Activated CD4-positive, alpha-beta T cell treated with anti-CD3 and anti-CD28 coated beads, Interleukin-10, Interleukin-2, amounts not matched to agents 100 ng/mL and 50 ng/mL, durations not matched to agents 16 hours and 8 hours (primary cell): ENCODE results near the gene MICAL3.
"Not testable (repeated sequence)": the region's sequence is repeated elsewhere in the genome, so short reads cannot be mapped to it uniquely, and the experiment has no call there.

ENCODE experiments used
- DNase-seq: peaks from one replicate; pipeline ENCODE4 v3.0.0-alpha.2; 2020

Gene MICAL3

DNA sequence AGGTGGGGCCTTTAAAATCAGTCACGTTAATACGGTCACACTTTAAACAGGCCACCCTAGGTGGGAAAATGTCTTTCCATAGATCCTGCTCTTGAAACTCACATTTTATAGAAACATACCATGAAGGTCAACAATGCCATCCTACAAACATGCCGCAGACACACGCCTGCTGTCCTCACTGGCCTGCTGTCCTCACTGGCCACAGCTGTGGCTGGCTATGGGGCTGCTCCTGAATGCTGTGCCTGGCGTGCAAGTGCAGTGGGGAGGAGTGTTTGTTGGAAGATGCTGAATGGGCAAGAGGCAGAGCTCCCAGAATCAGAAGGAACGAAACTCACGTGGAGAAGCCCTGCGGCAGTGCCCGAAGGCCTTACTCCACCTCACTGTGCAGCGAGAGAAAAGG lies 143.9 kb downstream of the MICAL3 start:
- no peak for DNase-seq

DNA sequence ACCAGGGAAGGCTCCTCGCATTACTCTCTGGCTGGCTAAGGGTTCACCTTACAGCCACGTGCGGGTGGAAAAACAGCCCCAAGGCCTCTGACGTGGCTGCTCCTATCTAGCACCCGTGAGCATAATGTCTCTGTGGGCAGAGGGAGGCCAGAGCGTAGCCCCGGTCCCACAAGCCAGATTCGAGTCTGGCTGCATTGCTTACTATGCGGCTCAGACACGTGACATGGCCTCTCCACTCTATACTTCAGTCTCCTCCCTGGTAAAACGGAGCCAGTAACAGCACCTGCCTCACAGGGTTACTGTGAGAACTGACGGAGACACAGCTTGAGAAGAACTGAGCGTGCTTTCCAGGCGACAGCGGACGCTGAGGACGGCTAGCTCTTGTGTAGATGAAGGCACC lies 144.3 kb downstream of the MICAL3 start:
- no peak for DNase-seq

DNA sequence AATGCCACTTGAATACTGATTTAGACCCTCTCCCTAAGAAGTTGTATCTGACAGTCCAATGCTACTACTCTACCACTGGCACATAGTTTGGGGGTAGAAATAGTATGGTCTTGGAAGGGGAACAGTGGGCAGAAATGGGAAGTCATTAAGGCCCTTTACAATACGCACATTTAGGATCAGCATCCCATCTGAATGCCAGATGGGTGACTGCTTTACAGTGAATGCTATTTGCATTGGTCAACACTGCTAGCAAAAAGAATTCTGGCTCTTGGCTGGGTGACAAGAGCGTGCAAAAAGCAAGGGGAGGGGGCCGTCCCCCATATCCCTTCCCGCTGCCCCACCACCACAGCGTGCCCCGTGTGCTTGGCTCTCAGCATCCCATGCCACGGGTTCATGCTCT lies 145.4 kb downstream of the MICAL3 start:
- DNase-seq = no peak

DNA sequence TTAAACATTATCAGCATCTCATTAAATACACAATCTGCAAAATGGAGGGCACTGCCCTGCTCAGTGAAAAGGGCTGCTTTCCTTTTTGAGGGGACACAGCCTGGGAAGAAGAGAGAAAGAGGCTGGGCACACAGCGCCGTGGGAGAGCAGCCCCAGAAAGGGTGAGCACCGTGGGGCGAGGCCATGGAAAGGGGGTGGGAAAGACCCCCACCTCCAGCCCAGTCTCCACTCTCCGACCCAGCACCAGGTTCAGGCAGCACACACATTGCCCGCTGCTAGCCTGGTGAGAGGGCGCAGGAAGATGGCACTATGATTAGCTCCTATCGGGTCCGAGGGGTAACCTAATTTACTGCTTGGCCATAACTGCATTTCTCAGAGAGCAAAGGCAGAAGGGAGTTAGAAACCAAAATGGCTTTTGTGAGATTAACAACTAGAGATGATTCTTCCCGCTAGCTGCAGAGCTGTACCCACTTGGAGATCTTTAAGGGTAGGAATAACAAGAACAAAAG lies 146.1 kb downstream of the MICAL3 start:
- DNase-seq = no peak

DNA sequence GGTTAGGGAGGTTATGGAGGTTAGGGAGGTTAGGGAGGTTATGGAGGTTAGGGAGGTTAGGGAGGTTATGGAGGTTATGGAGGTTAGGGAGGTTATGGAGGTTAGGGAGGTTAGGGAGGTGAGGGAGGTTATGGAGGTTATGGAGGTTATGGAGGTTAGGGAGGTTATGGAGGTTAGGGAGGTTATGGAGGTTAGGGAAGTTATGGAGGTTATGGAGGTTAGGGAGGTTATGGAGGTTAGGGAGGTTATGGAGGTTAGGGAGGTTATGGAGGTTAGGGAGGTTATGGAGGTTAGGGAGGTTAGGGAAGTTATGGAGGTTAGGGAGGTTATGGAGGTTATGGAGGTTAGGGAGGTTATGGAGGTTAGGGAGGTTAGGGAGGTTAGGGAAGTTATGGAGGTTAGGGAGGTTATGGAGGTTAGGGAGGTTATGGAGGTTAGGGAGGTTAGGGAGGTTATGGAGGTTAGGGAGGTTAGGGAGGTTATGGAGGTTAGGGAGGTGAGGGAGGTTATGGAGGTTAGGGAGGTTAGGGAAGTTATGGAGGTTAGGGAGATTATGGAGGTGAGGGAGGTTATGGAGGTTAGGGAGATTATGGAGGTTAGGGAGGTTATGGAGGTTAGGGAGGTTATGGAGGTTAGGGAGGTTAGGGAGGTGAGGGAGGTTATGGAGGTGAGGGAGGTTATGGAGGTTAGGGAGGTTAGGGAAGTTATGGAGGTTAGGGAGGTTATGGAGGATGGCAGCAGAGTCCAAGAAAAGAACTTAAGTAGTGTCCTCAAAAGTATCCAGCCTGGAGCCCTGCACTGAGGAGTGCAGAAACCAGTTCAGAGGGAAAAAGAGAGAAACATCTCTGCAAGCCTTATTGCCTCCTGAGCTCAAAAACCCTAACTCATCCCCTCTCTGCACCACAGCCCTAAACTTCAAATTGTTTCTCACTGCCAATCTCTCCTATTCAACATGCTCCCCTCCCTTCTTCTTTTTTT lies 147.2 kb downstream of the MICAL3 start:
- DNase-seq = not testable (repeated sequence)

DNA sequence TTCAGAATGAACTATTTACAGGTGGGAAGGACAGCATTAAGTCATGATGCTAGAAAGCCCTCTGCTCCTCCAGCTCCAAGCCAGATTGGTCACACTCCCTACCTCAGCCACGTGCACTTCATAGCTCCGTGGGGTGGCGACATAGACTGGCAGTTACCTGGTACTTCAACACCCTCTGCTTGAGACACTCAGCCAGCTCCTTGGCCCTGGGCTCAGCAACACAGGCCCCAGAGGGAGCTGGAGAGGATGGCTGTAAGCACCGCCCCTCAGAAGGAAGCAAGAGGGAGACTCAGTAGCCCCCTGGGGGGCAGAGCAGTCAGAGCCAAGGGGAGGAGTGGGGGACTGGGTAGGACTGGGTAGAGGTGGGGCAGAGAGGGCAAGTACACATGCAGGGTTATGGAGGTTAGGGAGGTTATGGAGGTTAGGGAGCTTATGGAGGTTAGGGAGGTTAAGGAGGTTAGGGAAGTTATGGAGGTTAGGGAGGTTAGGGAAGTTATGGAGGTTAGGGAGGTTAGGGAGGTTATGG lies 148.0 kb downstream of the MICAL3 start:
- no peak for DNase-seq

DNA sequence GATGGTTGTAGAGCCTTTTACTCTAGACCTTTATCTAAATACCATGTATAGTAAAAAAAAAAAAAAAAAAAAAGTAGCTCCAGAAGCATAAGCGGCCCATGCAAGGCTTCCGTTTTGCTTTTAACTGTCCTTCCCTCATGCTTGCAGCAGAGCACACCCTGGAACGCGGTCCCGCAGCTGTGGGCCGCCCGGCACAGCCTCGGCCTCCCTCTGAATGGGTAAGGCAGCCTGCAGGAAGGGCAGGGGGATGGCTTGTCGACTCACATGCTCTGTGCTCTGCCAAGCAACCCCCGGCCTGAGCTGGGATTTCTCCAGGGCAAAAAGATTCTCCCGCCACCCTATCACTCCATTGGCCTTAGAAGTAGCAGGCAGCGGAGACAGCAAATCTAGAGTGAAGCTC lies 148.7 kb downstream of the MICAL3 start:
- no peak for DNase-seq

DNA sequence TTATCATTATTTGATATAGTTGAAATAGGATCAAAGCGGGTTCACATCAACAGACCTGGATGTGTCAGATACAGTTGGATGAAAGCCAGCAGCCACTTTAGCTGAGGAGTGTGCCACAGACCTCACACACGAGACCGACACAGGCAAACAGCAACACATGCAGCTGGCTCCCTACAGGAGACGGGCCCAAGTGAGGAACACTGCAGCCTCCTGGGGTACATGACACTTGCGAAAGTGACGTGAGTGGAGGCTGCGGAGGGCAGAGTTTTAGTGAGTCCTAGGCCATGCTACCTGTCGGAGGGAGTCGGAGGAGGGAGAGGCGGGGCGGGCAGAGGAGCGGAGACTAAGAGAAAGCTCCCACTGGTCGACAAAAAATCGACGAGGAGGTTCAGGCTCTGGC lies 149.2 kb downstream of the MICAL3 start:
- DNase-seq = no peak

DNA sequence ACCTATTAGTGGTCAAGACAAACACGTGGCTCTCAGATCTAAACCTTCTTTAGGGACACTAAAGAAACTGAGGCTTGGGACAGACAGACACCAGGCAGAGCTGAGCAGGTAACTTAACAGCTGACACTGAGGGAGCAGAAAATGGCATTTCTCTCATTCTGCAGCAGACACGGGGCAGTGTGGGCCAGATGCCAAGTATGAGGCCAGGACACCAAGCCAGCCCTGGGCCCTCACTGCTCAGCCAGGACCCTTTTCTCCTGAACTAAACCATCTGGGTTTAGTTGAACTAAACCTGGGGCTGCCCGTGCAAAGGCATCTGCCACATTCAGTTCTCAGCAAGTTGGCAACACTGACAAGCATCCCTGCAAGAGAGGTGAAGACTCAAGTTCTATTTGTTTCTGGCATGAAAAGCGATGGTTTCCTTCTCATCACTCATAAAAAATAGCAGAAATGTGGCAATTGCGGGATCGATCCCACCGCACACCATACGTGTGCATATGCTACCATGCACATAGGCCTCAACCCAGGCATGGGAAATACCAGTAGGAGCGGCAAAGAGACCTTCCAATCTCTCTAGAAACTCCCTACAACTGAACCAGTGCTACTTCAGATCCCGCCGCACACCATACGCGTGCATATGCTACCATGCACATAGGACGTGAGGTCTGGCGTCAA lies 150.0 kb downstream of the MICAL3 start:
- no peak for DNase-seq

DNA sequence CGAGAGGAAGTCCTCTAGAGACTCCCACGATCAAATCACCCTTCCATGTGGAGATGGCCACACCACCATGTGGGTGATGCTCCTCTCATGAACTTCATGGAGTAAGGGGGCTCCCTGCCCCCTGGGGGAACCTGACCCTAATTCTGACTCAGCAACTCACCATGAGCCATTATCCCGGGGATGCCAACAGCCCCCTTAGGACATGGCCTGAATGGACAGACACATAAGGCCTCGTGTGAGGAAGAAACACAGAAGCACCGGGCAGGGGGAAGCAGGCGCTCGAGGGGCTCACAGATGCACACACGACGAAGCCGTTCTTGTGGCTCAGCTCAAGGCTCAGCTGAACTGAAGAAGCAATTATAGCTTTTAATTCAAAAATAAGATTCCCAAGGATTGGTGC lies 150.6 kb downstream of the MICAL3 start:
- DNase-seq = no peak

DNA sequence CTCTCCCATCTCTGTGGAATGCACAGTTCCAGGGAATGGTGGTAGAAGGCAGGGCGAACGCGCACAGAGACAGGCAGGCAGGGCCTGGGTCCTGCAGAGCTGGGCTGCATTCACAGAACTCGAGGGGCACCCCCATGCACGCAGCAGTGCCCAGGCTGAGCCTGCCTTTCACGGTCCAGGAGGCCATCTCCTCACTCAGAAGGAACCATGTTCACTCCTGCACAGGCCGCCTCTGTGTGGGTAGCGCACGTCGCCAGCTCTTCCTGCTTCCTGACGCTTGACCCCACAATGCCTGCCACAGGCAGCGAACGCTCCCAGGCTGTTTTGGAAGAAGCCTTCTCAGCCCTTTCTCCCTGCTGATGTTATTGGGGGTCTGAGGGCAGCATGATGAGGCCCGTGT lies 151.2 kb downstream of the MICAL3 start:
- DNase-seq = no peak

DNA sequence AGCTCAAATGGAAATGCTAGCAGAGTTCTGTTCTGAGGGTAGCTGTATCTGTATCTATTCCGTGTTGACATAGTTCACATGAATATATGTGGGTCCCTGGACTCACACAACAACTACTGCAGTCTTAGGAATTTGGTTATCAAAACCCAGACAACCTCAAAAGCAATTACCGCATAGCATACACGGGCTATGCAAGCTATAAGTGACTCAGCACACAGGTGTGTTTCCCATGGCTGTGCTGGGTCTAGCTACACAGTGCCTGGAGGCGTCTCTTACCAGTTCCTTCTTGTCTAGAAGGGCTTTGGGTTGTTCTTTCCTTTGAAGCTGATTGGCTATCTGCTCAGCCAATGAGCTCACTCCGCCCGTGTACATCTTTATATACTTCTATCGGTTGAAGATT lies 151.9 kb downstream of the MICAL3 start:
- DNase-seq = no peak

DNA sequence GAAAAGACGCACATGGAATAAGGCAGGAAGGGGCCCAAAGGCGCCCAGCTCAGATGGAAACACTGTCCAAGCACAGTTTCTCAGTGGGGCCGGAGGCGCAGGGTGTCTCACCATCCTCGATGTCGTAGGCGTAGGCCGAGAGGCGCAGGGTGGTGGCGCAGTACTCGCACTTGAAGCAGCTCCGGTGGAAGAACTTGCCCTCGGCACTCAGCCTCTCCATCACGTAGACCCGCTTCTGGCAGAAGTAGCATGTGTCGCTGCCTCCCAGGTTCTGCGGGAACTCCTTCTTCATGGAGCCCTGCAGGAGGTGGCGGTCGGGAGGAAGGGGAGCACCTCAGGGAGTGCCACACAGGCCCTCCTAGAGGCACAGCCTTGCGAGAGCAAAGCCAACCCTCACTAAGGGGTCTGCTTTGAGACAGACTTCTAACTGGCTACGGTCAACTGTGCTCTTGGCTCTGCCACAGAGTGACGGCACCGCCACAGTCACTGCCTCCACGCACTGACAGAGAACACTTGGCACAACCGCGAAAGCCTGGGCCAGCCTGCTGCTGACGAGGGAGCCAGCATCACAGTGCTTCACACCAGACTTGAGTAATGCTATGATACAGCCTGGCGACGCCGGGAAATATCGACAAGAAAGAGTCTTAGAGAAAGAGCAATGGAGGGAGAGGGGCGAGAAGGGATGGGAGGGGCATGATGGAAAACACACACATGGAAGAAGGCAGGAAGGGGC lies 152.5 kb downstream of the MICAL3 start:
- DNase-seq = no peak

DNA sequence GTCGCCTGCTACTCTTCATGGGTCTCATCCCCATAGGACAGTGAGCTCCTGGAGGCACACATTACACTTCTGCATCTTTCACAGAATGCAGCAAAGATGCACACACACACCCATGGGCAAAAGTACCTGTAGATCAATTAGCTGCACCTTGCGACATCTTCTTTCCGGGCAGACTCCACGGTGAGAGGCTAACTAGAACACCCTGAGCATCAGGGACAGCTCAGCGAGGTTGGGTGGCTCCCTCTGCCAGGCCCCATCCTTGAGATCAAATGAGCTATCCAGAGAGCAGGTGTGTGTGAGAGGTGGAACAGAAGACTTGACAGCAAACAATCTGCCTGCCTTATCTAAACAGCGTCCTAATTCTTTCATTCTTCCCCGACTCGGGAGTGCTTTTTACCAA lies 154.0 kb downstream of the MICAL3 start:
- DNase-seq = no peak

DNA sequence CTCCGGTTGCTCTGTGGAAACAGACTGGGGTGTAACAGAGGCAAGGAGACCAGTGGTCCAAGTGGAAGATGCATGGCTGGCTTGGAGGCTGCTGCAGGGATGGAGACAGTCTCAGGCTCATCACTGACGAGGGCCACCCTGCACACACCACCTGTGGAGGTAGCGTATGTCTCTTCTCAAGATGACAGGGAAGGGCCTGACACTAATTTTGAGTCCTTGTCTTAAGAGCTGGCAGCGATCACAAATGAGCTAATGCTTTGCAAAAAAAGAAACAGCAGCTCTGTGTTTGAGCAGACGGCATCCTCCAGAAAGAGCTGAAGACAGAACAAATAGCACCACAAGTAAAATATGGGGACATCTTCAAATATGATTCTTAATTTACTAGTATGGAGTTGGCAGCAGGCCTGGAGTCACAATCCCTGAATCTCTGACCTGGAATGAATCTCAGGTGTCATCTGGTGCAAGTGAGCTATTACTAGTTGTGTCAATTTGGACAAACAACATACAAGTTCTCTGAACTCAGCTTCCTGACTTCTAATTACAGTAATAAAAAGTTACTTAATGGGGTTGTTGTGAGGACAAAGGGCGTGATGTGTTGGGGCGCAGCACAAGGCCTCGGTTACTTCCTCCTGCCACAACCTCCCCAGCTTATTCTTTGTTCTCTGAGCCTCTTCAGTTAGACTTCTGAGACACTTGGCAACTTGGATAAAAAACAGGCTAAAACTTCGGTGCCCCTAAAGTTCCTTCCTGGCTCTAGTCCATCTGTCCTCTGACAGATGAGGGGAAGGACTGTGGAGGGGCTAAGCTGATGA lies 154.9 kb downstream of the MICAL3 start:
- DNase-seq = no peak

DNA sequence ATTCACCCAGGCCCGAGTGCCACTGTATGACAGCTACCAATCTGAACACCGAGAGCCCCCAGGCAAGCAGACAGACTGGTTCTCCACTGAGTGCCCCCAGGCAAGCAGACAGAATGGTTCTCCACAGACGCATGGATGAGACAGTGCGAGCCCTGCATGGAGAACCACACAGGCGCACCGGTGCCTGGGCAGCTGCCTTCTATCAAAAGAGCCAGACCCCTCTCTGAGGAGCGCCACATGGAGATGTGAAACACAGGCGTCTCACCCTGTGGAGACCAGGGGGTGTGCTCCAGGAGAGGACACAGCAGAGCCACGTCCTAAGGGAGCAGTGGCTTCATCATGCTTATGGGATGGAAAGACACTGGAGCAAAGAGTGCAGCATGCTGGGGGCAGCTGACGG lies 155.6 kb downstream of the MICAL3 start:
- DNase-seq = no peak

DNA sequence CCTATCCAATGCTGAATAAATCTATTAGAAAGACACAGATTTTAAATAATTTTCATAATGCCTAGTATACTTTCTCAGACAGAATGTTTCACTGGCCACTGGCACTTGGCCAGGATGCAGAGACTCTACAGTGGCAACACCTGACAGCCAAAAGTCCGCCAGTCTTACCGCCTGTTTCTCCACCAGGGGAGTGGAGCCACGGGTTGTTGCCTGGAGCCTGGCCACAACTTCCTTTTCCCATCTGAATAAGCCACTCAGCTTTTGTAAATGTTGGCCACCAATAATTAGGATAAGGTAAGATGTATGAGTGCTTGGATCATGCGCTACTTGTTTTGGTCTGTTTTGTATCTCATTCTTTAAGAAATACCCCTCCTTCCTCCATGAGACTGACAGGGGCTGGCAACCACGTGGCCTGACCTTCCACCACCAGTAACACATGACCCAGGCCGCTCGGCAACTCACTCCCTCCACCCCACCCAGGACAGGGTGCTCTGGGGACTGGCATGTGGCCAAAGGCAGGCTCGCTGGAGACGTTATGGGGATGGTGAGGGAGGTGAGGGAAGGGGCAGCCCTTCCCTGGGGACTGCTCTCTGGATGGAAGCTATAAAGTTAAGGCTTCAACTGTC lies 157.1 kb downstream of the MICAL3 start:
- no peak for DNase-seq

DNA sequence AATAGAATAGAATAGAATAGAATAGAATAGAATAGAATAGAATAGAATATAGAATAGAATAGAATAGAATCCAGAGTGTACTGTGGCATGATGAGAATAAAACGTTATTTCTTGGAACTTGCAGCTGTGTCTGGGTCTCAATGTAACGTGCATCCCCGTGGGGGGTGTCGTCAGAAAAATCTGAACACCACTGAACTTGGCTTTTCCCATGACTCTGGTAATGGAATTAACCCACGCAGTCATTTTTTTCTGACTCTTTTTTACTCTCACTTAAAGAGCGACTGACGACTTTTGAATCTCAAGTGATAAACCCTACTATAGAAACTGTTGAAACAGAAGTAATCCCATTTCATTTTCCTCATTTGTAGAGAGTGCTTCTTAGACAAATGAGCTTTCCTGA lies 157.7 kb downstream of the MICAL3 start:
- DNase-seq = no peak

DNA sequence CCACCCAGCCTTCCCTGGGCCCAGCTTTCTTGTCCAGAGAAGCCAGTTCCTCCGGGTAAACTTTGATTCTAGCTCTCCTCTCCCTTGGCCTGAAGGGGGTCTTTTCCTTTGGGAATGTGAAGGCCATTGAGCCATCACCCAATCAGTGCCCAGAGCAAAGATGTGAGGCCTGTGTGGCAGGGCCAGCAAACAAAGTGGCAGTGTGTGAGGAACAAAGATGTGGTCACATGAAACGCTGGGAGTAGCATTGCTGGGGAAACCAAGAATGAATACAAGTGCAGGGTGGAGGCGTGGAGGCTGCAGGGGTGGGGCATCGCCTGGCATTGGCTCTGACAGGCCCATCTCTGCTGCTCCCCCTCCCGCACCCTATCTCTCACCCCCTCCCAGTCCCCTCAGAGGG lies 158.2 kb downstream of the MICAL3 start:
- DNase-seq = no peak

DNA sequence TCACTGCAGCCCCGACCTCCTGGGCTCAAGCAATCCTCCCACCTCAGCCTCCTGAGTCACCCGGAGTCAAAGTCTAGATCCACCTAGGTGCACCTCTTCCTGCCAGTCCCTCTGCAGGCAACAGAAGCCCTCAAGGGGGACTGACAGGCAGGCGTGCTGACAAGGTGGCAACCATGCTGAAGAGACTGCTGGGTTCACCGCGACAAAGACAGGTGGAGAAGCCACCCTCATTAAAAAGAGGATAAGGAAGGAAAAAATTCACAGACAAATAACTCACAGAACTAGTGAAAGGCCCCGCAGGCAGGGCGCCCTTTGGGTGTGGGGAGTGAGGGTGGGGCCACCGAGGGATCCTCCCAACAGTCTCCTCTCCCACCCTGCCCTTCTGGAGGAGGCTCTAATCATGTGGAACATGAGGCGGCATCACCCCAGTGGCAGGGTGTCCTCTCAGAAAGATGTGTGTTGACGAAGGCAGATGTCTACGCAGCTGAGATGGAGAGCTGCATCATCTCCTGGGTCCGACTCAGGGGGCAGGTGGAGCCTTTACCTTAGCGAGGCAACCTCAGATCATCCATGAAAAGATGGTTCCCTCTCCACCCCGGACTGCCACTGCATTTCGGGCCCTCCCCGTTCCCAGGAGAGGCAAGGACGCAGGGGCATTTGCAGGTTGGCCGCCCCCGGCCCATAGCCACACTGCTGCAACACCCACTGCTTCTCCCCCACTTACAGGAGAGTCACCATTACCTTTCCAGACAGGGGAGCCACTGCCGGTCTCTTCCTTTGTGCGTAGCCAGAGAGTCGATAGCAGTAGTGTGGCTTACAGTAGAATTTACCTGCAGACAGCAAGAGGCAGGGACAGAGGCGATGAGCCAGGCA lies 158.9 kb downstream of the MICAL3 start:
- DNase-seq = no peak
